HepG2 (cell line): Measurements from ENCODE around the gene ETV5. TPM values are rescaled to one million over a fixed set of nuclear protein-coding genes. Genes with fewer than 3 reads are reported as not detected.

Source experiments
- ARID2 ChIP-seq: sonication (generic); formaldehyde crosslinking; IDR thresholded peaks from 2 replicates; pipeline ENCODE4 v1.8.1; 2022; ENCODE audit warnings: mild to moderate bottlenecking, missing genetic modification reagents, borderline replicate concordance
- BCLAF1 ChIP-seq: fragments of 450-650 bp; IDR thresholded peaks from 2 replicates; pipeline ENCODE4 v1.6.1; 2017; ENCODE audit warnings: mild to moderate bottlenecking
- BRCA1 ChIP-seq: sonication (generic); formaldehyde crosslinking; IDR thresholded peaks from 2 replicates; pipeline ENCODE4 v1.4.0; 2020; ENCODE audit warnings: missing genetic modification reagents
- ELF1 ChIP-seq: sonication (generic); formaldehyde crosslinking; IDR thresholded peaks from 2 replicates; pipeline ENCODE4 v1.4.0; 2020; ENCODE audit warnings: missing genetic modification reagents
- FLYWCH1 ChIP-seq: sonication (generic); formaldehyde crosslinking; IDR thresholded peaks from 2 replicates; pipeline ENCODE4 v1.8.1; 2023; ENCODE audit warnings: mild to moderate bottlenecking, missing genetic modification reagents
- FOXK1 ChIP-seq: sonication (generic); formaldehyde crosslinking; IDR thresholded peaks from 2 replicates; pipeline ENCODE4 v1.4.0; 2020; ENCODE audit warnings: low read depth, missing genetic modification reagents, borderline replicate concordance
- IRX3 ChIP-seq: sonication (generic); formaldehyde crosslinking; IDR thresholded peaks from 2 replicates; pipeline ENCODE4 v1.8.1; 2023; ENCODE audit warnings: mild to moderate bottlenecking, low read depth, missing genetic modification reagents, borderline replicate concordance
- ISX ChIP-seq: sonication (generic); formaldehyde crosslinking; conservative IDR thresholded peaks from 2 replicates; pipeline ENCODE4 v1.5.0; 2020; ENCODE audit warnings: missing genetic modification reagents
- PREB ChIP-seq: sonication (generic); formaldehyde crosslinking; IDR thresholded peaks from 2 replicates; pipeline ENCODE4 v1.4.0; 2020; ENCODE audit warnings: missing genetic modification reagents
- RAD21 ChIP-seq: fragments of 450-650 bp; formaldehyde crosslinking; IDR thresholded peaks from 2 replicates; pipeline ENCODE4 v1.5.0; 2020; ENCODE audit warnings: mild to moderate bottlenecking
- RFXANK ChIP-seq: IDR thresholded peaks from 2 replicates; pipeline ENCODE4 v1.6.1; 2016
- RORA ChIP-seq: sonication (generic); formaldehyde crosslinking; IDR thresholded peaks from 2 replicates; pipeline ENCODE4 v1.5.0; 2020; ENCODE audit warnings: mild to moderate bottlenecking, missing genetic modification reagents, moderate library complexity
- SOX6 ChIP-seq, 2 experiments: fragments of 450-650 bp in 1 of 2; sonication (generic) in 1 of 2; formaldehyde crosslinking in 1 of 2; IDR thresholded peaks; 2 replicates each; pipeline versions ENCODE4 v1.4.0 to v1.6.1; 2017 to 2020; ENCODE audit warnings: antibody characterized with exemption in 1 of 2, mild to moderate bottlenecking in 1 of 2, missing genetic modification reagents in 1 of 2
- SP140L ChIP-seq: sonication (generic); formaldehyde crosslinking; IDR thresholded peaks from 2 replicates; pipeline ENCODE4 v1.4.0; 2020; ENCODE audit warnings: missing genetic modification reagents, borderline replicate concordance
- SP5 ChIP-seq: IDR thresholded peaks from 2 replicates; pipeline ENCODE4 v1.6.1; 2016; ENCODE audit warnings: low read depth, borderline replicate concordance
- TAF1 ChIP-seq: sonication (generic); formaldehyde crosslinking; IDR thresholded peaks from 2 replicates; pipeline ENCODE4 v1.4.0; 2020; ENCODE audit warnings: missing genetic modification reagents
- TEAD2 ChIP-seq: sonication (generic); formaldehyde crosslinking; IDR thresholded peaks from 2 replicates; pipeline ENCODE4 v1.9.0; 2021; ENCODE audit warnings: missing genetic modification reagents
- ZBTB1 ChIP-seq: sonication (generic); formaldehyde crosslinking; IDR thresholded peaks from 2 replicates; pipeline ENCODE4 v1.4.0; 2020; ENCODE audit warnings: missing genetic modification reagents, borderline replicate concordance
- ZEB1 ChIP-seq: IDR thresholded peaks from 2 replicates; pipeline ENCODE4 v1.6.1; 2012; ENCODE audit warnings: mild to moderate bottlenecking, low read depth, inconsistent platforms; ENCODE audit not compliant: insufficient replicate concordance
- ZNF235 ChIP-seq: sonication (generic); formaldehyde crosslinking; IDR thresholded peaks from 2 replicates; pipeline ENCODE4 v1.8.1; 2023; ENCODE audit warnings: mild to moderate bottlenecking, missing genetic modification reagents, borderline replicate concordance
- ZNF512 ChIP-seq: sonication (generic); formaldehyde crosslinking; IDR thresholded peaks from 2 replicates; pipeline ENCODE4 v1.4.0; 2020; ENCODE audit warnings: mild to moderate bottlenecking, missing genetic modification reagents
- ZNF513 ChIP-seq: sonication (generic); formaldehyde crosslinking; conservative IDR thresholded peaks from 2 replicates; pipeline ENCODE4 v1.5.0; 2020; ENCODE audit warnings: missing genetic modification reagents
- polyA plus RNA-seq, 8 experiments: library from polyadenylated mRNA; depleted of rRNA in 3 of 8; stranded (reverse) in 7 of 8; unstranded in 1 of 8; fragments of >200 nt; fragmentation: Illumina TruSeq in 4 of 8; extraction: Trizol in 4 of 8; gene quantifications; 2 replicates each; pipeline versions ENCODE4 v1.2.1 to v1.2.3, GENCODE V29; 2011 to 2016; ENCODE audit warnings: low read depth in 4 of 8, missing spikeins in 1 of 8, mixed read lengths in 1 of 8; ENCODE audit not compliant: insufficient read depth in 1 of 8
- total RNA-seq, 5 experiments: library from RNA; depleted of rRNA; stranded (reverse); fragments of >200 nt; fragmentation: Illumina TruSeq; extraction: Trizol; gene quantifications; 2 replicates each; pipeline ENCODE4 v1.2.3, GENCODE V29; 2016; ENCODE audit warnings: low read depth in 1 of 5

Gene ETV5
- total and polyA plus RNA-seq, 2 of the 13 experiments (the other 11 are each of a cell fraction or from before 2014, with no cell fraction given), result 52.9 to 57.2 TPM

- TF ChIP-seq PREB (CRISPR knock-in tag) (no peak), ELF1 (CRISPR knock-in tag) (no peak), ZNF513 (CRISPR knock-in tag) (no peak), FLYWCH1 (CRISPR knock-in tag) (no peak), ISX (CRISPR knock-in tag) (no peak), TEAD2 (CRISPR knock-in tag) (no peak), IRX3 (CRISPR knock-in tag) (peak; percentile 49; the same call in 1 of the 2 replicates), BCLAF1 (no peak), SOX6 (IDR thresholded peaks at IDR 0.05) (no peak), SOX6 (CRISPR knock-in tag; IDR thresholded peaks at IDR 0.05) (peak; percentile 6; the same call in 1 of the 2 replicates), SP5 (peak; percentile 8; the same call in 1 of the 2 replicates), RFXANK (CRISPR knock-in tag) (no peak), ZEB1 (no peak), TAF1 (CRISPR knock-in tag) (peak; percentile 93), ZBTB1 (CRISPR knock-in tag) (no peak), RORA (no peak), ZNF512 (CRISPR knock-in tag) (no peak), SP140L (no peak), RAD21 (CRISPR knock-in tag) (no peak), ARID2 (0 out of 2 replicates have a peak, but pooled peaks have one; percentile 34), BRCA1 (CRISPR knock-in tag) (peak; percentile 47; the same call in 1 of the 2 replicates), ZNF235 (no peak), FOXK1 (peak; percentile 97)
Measured at GRCh38 chr3:186108941-186109865, at the start of gene ETV5 (continued).
